Trophoblast cell (in vitro differentiated cells and primary cell): ENCODE results near the gene AMBRA1.

Source experiments
- DNase-seq, 2 donors: peaks; one replicate each; pipeline ENCODE4 v3.0.0-alpha.2; 2016
- H2AFZ ChIP-seq: 2 replicates; pipeline ENCODE4 v1.6.1; 2013; ENCODE audit warnings: low read length, moderate library complexity, mild to moderate bottlenecking; ENCODE audit not compliant: insufficient read depth, poor library complexity
- H2AK5ac ChIP-seq: 2 replicates; pipeline ENCODE4 v1.6.1; 2013; ENCODE audit warnings: mild to moderate bottlenecking, low read length
- H2BK120ac ChIP-seq: 2 replicates; pipeline ENCODE4 v1.6.1; 2013; ENCODE audit warnings: low read length, mild to moderate bottlenecking, moderate library complexity; ENCODE audit not compliant: insufficient read depth, poor library complexity
- H2BK12ac ChIP-seq: 2 replicates; pipeline ENCODE4 v1.6.1; 2013; ENCODE audit warnings: mild to moderate bottlenecking, low read length, moderate library complexity
- H2BK5ac ChIP-seq: 2 replicates; pipeline ENCODE4 v1.6.1; 2013; ENCODE audit warnings: low read length, low read depth, moderate library complexity, mild to moderate bottlenecking; ENCODE audit not compliant: poor library complexity
- H3K14ac ChIP-seq: 2 replicates; pipeline ENCODE4 v1.6.1; 2013; ENCODE audit warnings: mild to moderate bottlenecking, low read length
- H3K18ac ChIP-seq: 2 replicates; pipeline ENCODE4 v1.6.1; 2013; ENCODE audit warnings: mild to moderate bottlenecking, low read length
- H3K23ac ChIP-seq: 2 replicates; pipeline ENCODE4 v1.6.1; 2013; ENCODE audit warnings: low read length
- H3K27ac ChIP-seq: 2 replicates; pipeline ENCODE4 v1.5.1; 2013; ENCODE audit warnings: low read depth, mild to moderate bottlenecking, inconsistent platforms, low read length, moderate library complexity
- H3K27me3 ChIP-seq: 2 replicates; pipeline ENCODE4 v1.6.1; 2013; ENCODE audit warnings: inconsistent platforms, mild to moderate bottlenecking, low read length, moderate library complexity; ENCODE audit not compliant: insufficient read depth
- H3K36me3 ChIP-seq, 2 experiments: 1 replicate in 1 of 2; 2 replicates in 1 of 2; pipeline ENCODE4 v1.6.1; 2013; ENCODE audit warnings: low read length in 2 of 2, mild to moderate bottlenecking in 2 of 2, moderate library complexity in 1 of 2; ENCODE audit not compliant: insufficient read depth in 2 of 2, control insufficient read depth in 1 of 2
- H3K4ac ChIP-seq: 2 replicates; pipeline ENCODE4 v1.6.1; 2013; ENCODE audit warnings: low read depth, mild to moderate bottlenecking, low read length, moderate library complexity
- H3K4me1 ChIP-seq, 2 experiments: 1 replicate in 1 of 2; 2 replicates in 1 of 2; pipeline ENCODE4 v1.6.1; 2013; ENCODE audit warnings: low read length in 2 of 2, mild to moderate bottlenecking in 2 of 2, moderate library complexity in 1 of 2; ENCODE audit not compliant: insufficient read depth in 2 of 2, control insufficient read depth in 1 of 2
- H3K4me2 ChIP-seq: 2 replicates; pipeline ENCODE4 v1.6.1; 2013; ENCODE audit warnings: inconsistent platforms, mild to moderate bottlenecking, low read length, moderate library complexity
- H3K4me3 ChIP-seq: 2 replicates; pipeline ENCODE4 v1.5.1; 2013; ENCODE audit warnings: mild to moderate bottlenecking, low read depth, low read length, inconsistent platforms
- H3K79me1 ChIP-seq: one replicate; pipeline ENCODE4 v1.6.1; 2013; ENCODE audit warnings: low read length
- H3K79me2 ChIP-seq: 2 replicates; pipeline ENCODE4 v1.6.1; 2013; ENCODE audit warnings: low read length, mild to moderate bottlenecking; ENCODE audit not compliant: control insufficient read depth, insufficient read depth, poor library complexity
- H3K9ac ChIP-seq: 2 replicates; pipeline ENCODE4 v1.6.1; 2013; ENCODE audit warnings: mild to moderate bottlenecking, low read length
- H3K9me3 ChIP-seq: 2 replicates; pipeline ENCODE4 v1.6.1; 2013; ENCODE audit warnings: low read depth, mild to moderate bottlenecking, control low read depth, inconsistent platforms, low read length; ENCODE audit not compliant: insufficient read depth
- H4K12ac ChIP-seq: 2 replicates; pipeline ENCODE4 v1.6.1; 2013; ENCODE audit warnings: low read depth, mild to moderate bottlenecking, low read length, moderate library complexity
- H4K8ac ChIP-seq: 2 replicates; pipeline ENCODE4 v1.6.1; 2013; ENCODE audit warnings: low read depth, mild to moderate bottlenecking, low read length, moderate library complexity
- H4K91ac ChIP-seq: one replicate; pipeline ENCODE4 v1.6.1; 2013; ENCODE audit warnings: low read depth, mild to moderate bottlenecking, low read length, moderate library complexity
- WGBS: extraction: QIAGEN DNeasy Blood & Tissue Kit; methylation state at CpG from one replicate; pipeline ENCODE4 v1.1.7; 2013; ENCODE audit warnings: missing lambda C conversion rate; ENCODE audit not compliant: insufficient read length, insufficient coverage; ENCODE audit errors: extremely low coverage; 5-methylcytosine and 5-hydroxymethylcytosine counted together

The AMBRA1 gene

GRCh38 chr11:46377831-46378230 is 216.0 kb downstream of the AMBRA1 start:
- Histone ChIP-seq H3K9ac (no peak overlapping the region), H4K8ac (no peak overlapping the region), H2AK5ac (no peak overlapping the region), H3K27ac (no peak overlapping the region), H2BK12ac (no peak overlapping the region), H2AFZ (no peak overlapping the region), H3K4me1 (peaks cover 10 to 14% of the 10 kb centered on the region in 2 experiments), H3K4me3 (no peak overlapping the region), H3K4me2 (no peak overlapping the region), H3K36me3 (peaks cover 54 to 55% of the 10 kb centered on the region in 2 experiments), H3K27me3 (no peaks in the 10 kb centered on the region), H3K9me3 (peaks cover 3% of the 10 kb centered on the region), H3K79me2 (peaks cover 13% of the 10 kb centered on the region), H2BK120ac (no peak overlapping the region), H3K79me1 (peaks cover 24% of the 10 kb centered on the region), H3K14ac (no peak overlapping the region), H2BK5ac (no peak overlapping the region), H3K4ac (no peak overlapping the region), H4K91ac (no peak overlapping the region), H3K23ac (no peak overlapping the region), H3K18ac (no peak overlapping the region), H4K12ac (no peak overlapping the region)
- whole genome bisulfite sequencing = no CpG with 5 or more reads among the region's 5 CpGs
- DNase-seq = no peak

GRCh38 chr11:46377290-46377689 is 216.5 kb downstream of the AMBRA1 start:
- H3K36me3 ChIP-seq = peaks cover 58 to 59% of the 10 kb centered on the region in 2 experiments
- no peak overlapping the region for H3K4ac ChIP-seq
- H3K18ac ChIP-seq = no peak overlapping the region
- H3K79me1 ChIP-seq = peaks cover 21% of the 10 kb centered on the region
- no peaks in the 10 kb centered on the region for H3K27me3 ChIP-seq
- H4K12ac ChIP-seq = no peak overlapping the region
- no peak overlapping the region for H3K14ac ChIP-seq
- H2AFZ ChIP-seq = no peak overlapping the region
- peaks cover 5 to 10% of the 10 kb centered on the region in 2 experiments for H3K4me1 ChIP-seq
- H2BK120ac ChIP-seq = no peak overlapping the region
- no peak overlapping the region for H2BK12ac ChIP-seq
- peaks cover 3% of the 10 kb centered on the region for H3K9me3 ChIP-seq
- no peak overlapping the region for H4K91ac ChIP-seq
- no peak overlapping the region for H3K4me2 ChIP-seq
- no peak overlapping the region for H3K9ac ChIP-seq
- H3K27ac ChIP-seq = no peak overlapping the region
- peaks cover 10% of the 10 kb centered on the region for H3K79me2 ChIP-seq
- H3K23ac ChIP-seq = no peak overlapping the region
- no peak overlapping the region for H4K8ac ChIP-seq
- WGBS = no CpG with 5 or more reads among the region's 11 CpGs
- H3K4me3 ChIP-seq = no peak overlapping the region
- H2BK5ac ChIP-seq = no peak overlapping the region
- H2AK5ac ChIP-seq = no peak overlapping the region
- no peak for DNase-seq

- peaks cover 65 to 67% of the 10 kb centered on the region in 2 experiments for H3K36me3 ChIP-seq
- no peak for DNase-seq
- H3K9me3 ChIP-seq = peaks cover 3% of the 10 kb centered on the region
- H2AFZ ChIP-seq = no peak overlapping the region
- WGBS = no CpG with 5 or more reads among the region's 19 CpGs
- H3K79me1 ChIP-seq = peaks cover 14% of the 10 kb centered on the region
- no peak overlapping the region for H4K8ac ChIP-seq
- H4K91ac ChIP-seq = no peak overlapping the region
- no peak overlapping the region for H2BK120ac ChIP-seq
- H3K27ac ChIP-seq = no peak overlapping the region
- no peak overlapping the region for H3K18ac ChIP-seq
- H3K4me1 ChIP-seq = peaks cover 5 to 10% of the 10 kb centered on the region in 2 experiments
- no peak overlapping the region for H2AK5ac ChIP-seq
- peaks cover 4% of the 10 kb centered on the region for H3K79me2 ChIP-seq
- no peak overlapping the region for H2BK12ac ChIP-seq
- no peak overlapping the region for H4K12ac ChIP-seq
- H3K4me3 ChIP-seq = no peak overlapping the region
- H3K4ac ChIP-seq = no peak overlapping the region
- H3K27me3 ChIP-seq = no peaks in the 10 kb centered on the region
- no peak overlapping the region for H3K14ac ChIP-seq
- H3K23ac ChIP-seq = no peak overlapping the region
- no peak overlapping the region for H2BK5ac ChIP-seq
- no peak overlapping the region for H3K9ac ChIP-seq
- H3K4me2 ChIP-seq = no peak overlapping the region
These were observed 217.4 kb downstream of the AMBRA1 start for GRCh38 chr11:46376258-46377050.

DNA sequence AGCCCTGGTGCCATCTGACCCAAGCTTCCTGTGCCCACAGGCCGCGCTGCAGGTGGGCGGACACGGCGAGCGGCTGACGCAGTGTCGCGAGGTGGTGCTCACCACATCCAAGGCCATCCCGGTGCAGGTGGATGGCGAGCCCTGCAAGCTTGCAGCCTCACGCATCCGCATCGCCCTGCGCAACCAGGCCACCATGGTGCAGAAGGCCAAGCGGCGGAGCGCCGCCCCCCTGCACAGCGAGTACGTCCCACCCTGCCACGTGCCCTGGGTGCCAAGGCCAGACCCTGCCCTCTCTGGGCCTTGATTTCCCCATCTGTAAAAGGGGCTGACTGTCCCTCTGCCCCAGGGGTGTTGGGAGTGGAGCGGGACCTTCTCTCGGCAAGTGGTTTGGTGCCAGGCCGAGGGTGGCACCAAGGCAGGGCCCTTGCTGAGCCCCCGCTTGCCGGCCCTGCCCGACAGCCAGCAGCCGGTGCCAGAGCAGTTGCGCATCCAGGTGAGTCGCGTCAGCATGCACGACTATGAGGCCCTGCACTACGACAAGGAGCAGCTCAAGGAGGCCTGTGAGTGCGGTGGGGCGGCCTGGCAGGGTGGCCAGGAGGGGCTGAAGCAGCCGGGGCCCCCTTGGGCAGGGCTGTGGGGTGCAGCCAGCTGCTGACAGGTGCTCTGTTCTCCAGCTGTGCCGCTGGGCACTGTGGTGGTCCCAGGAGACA is 218.3 kb downstream of the AMBRA1 start:
- Histone ChIP-seq H3K36me3 (peaks cover 69 to 72% of the 10 kb centered on the region in 2 experiments), H3K23ac (no peak overlapping the region), H3K9me3 (peaks cover 3% of the 10 kb centered on the region), H2AFZ (no peak overlapping the region), H4K8ac (no peak overlapping the region), H3K4ac (no peak overlapping the region), H3K27ac (no peak overlapping the region), H3K79me1 (peaks cover 7% of the 10 kb centered on the region), H2BK12ac (no peak overlapping the region), H3K9ac (no peak overlapping the region), H3K4me3 (no peak overlapping the region), H3K14ac (no peak overlapping the region), H3K18ac (no peak overlapping the region), H4K12ac (no peak overlapping the region), H4K91ac (no peak overlapping the region), H3K4me1 (peaks cover 5 to 10% of the 10 kb centered on the region in 2 experiments), H2AK5ac (no peak overlapping the region), H3K27me3 (no peaks in the 10 kb centered on the region), H2BK5ac (no peak overlapping the region), H3K79me2 (no peaks in the 10 kb centered on the region), H3K4me2 (no peak overlapping the region), H2BK120ac (no peak overlapping the region)
- DNase-seq = no peak
- no CpG with 5 or more reads among the region's 38 CpGs for WGBS
